LoVo (cell line): ENCODE measurements around the gene POLR3E.
"Not testable (repeated sequence)": the region's sequence is repeated elsewhere in the genome, so short reads cannot be mapped to it uniquely, and the experiment has no call there.

ENCODE experiments used
- DNase-seq: peaks from one replicate; pipeline ENCODE4 v3.0.0-alpha.2; 2016; ENCODE audit warnings: low spot score

The POLR3E gene

GRCh38 chr16:22335668-22336246 lies 38.5 kb downstream of the POLR3E start:
- no peak for DNase-seq

- no peak for DNase-seq
Measured at GRCh38 chr16:22336581-22336980, 39.4 kb downstream of the POLR3E start.

- no peak for DNase-seq
Measured at GRCh38 chr16:22337045-22337444, 39.8 kb downstream of the POLR3E start.

- DNase-seq, result no peak
Measured at GRCh38 chr16:22337849-22338635, 40.8 kb downstream of the POLR3E start.

- DNase-seq, result no peak
Measured at GRCh38 chr16:22340945-22341344, 43.7 kb downstream of the POLR3E start.

GRCh38 chr16:22342082-22342481 lies 44.9 kb downstream of the POLR3E start:
- no peak for DNase-seq

GRCh38 chr16:22346483-22346882 lies 49.3 kb downstream of the POLR3E start:
- no peak for DNase-seq

GRCh38 chr16:22347100-22347820 lies 50.1 kb downstream of the POLR3E start:
- no peak for DNase-seq

- DNase-seq, result no peak
Measured at GRCh38 chr16:22348291-22348690, 51.1 kb downstream of the POLR3E start.

GRCh38 chr16:22351017-22351416 lies 53.8 kb downstream of the POLR3E start:
- DNase-seq, result not testable (repeated sequence)

GRCh38 chr16:22352140-22352539 lies 54.9 kb downstream of the POLR3E start:
- DNase-seq, result no peak

- DNase-seq, result no peak
Measured at GRCh38 chr16:22352723-22353122, 55.5 kb downstream of the POLR3E start.

GRCh38 chr16:22353191-22353919 lies 56.1 kb downstream of the POLR3E start:
- DNase-seq, result peak; percentile 57

- no peak for DNase-seq
Measured at GRCh38 chr16:22353933-22354541, 56.8 kb downstream of the POLR3E start.

- no peak for DNase-seq
Measured at GRCh38 chr16:22355487-22355908, 58.3 kb downstream of the POLR3E start.

- DNase-seq, result no peak
Measured at GRCh38 chr16:22356930-22357634, 59.9 kb downstream of the POLR3E start.

- DNase-seq, result no peak
Measured at GRCh38 chr16:22357635-22357971, 60.4 kb downstream of the POLR3E start.

GRCh38 chr16:22358000-22358399 lies 60.8 kb downstream of the POLR3E start:
- no peak for DNase-seq

GRCh38 chr16:22359679-22360078 lies 62.5 kb downstream of the POLR3E start:
- DNase-seq, result no peak

GRCh38 chr16:22360963-22361659 lies 63.9 kb downstream of the POLR3E start:
- DNase-seq, result no peak

- no peak for DNase-seq
Measured at GRCh38 chr16:22364241-22364640, 67.0 kb downstream of the POLR3E start.
